H1 (cell line): ENCODE results near the gene SLC25A12. TPM values are rescaled to one million over a fixed set of nuclear protein-coding genes. Genes with fewer than 3 reads are reported as not detected.

Source experiments
- CTCF ChIA-PET: fragments of 300-600 bp; sonication (Branson Sonifier 250); formaldehyde crosslinking; loops from one replicate; lab custom pipeline; 2021; ENCODE audit not compliant: partially characterized antibody; lab: Charles Lee
- POLR2A ChIA-PET: fragments of 300-600 bp; sonication (Branson Sonifier 250); formaldehyde crosslinking; loops from one replicate; lab custom pipeline; 2021; ENCODE audit warnings: inconsistent platforms; ENCODE audit not compliant: partially characterized antibody; lab: Charles Lee
- DNase-seq, 2 experiments: peaks; one replicate each; pipeline versions ENCODE4 v3.0.0 to v3.0.0-alpha.2; 2010 to 2022; ENCODE audit warnings: low spot score in 2 of 2, low read depth in 1 of 2, mixed read lengths in 1 of 2
- FAIRE-seq: peaks from 2 replicates; lab custom pipeline; 2011; peaks lifted over from hg19 to GRCh38; lab: Jason Lieb, UNC
- H2AFZ ChIP-seq: 2 replicates; pipeline ENCODE4 v1.8.1; 2012; ENCODE audit warnings: low read length, inconsistent platforms
- H2AK5ac ChIP-seq: 2 replicates; pipeline ENCODE4 v1.6.1; 2013; ENCODE audit warnings: low read depth, low read length
- H2BK120ac ChIP-seq: replicated peaks from 2 replicates; pipeline ENCODE3; 2013; ENCODE audit warnings: low read depth, low read length, inconsistent platforms
- H2BK12ac ChIP-seq: 2 replicates; pipeline ENCODE4 v1.6.1; 2013; ENCODE audit warnings: low read depth, low read length
- H2BK15ac ChIP-seq: 2 replicates; pipeline ENCODE4 v1.6.1; 2013; ENCODE audit warnings: low read length
- H2BK20ac ChIP-seq: 2 replicates; pipeline ENCODE4 v1.6.1; 2013; ENCODE audit warnings: low read length
- H2BK5ac ChIP-seq: 2 replicates; pipeline ENCODE4 v1.6.1; 2013; ENCODE audit warnings: low read depth, low read length
- H3K14ac ChIP-seq: 2 replicates; pipeline ENCODE4 v1.6.1; 2013; ENCODE audit warnings: inconsistent platforms; ENCODE audit not compliant: insufficient read length
- H3K18ac ChIP-seq: 2 replicates; pipeline ENCODE4 v1.6.1; 2013; ENCODE audit warnings: low read length; ENCODE audit errors: extremely low read depth
- H3K23ac ChIP-seq: 2 replicates; pipeline ENCODE4 v1.6.1; 2013; ENCODE audit warnings: inconsistent platforms; ENCODE audit not compliant: insufficient read length
- H3K23me2 ChIP-seq: 2 replicates; pipeline ENCODE4 v1.6.1; 2013; ENCODE audit warnings: low read depth, low read length
- H3K27ac ChIP-seq: 2 replicates; pipeline ENCODE4 v1.6.1; 2011; ENCODE audit warnings: low read depth, low read length, inconsistent platforms
- H3K27me3 ChIP-seq, 4 experiments: replicated peaks in 1 of 4; 1 replicate in 1 of 4; 2 replicates in 3 of 4; pipeline versions ENCODE4 v1.6.1 to v1.8.1; 2011 to 2013; ENCODE audit warnings: low read length in 3 of 4, mild to moderate bottlenecking in 3 of 4, inconsistent platforms in 2 of 4, mixed read lengths in 2 of 4, moderate library complexity in 1 of 4; ENCODE audit not compliant: control insufficient read depth in 3 of 4, insufficient read depth in 3 of 4; ENCODE audit errors: extremely low read depth in 1 of 4
- H3K36me3 ChIP-seq, 4 experiments: 2 replicates each; pipeline versions ENCODE4 v1.6.1 to v1.8.1; 2011 to 2013; ENCODE audit warnings: mild to moderate bottlenecking in 4 of 4, low read length in 3 of 4, moderate library complexity in 2 of 4, control low read depth in 1 of 4, inconsistent platforms in 1 of 4; ENCODE audit not compliant: insufficient read depth in 4 of 4, control insufficient read depth in 2 of 4
- H3K4ac ChIP-seq: replicated peaks from 2 replicates; pipeline ENCODE3; 2013; ENCODE audit warnings: low read length, low read depth, mixed read lengths, inconsistent platforms; ENCODE audit not compliant: insufficient read length
- H3K4me1 ChIP-seq, 4 experiments: replicated peaks in 1 of 4; 1 replicate in 1 of 4; 2 replicates in 3 of 4; pipeline versions ENCODE4 v1.6.1 to v1.8.1; 2011 to 2013; ENCODE audit warnings: low read length in 3 of 4, inconsistent platforms in 2 of 4, mixed read lengths in 1 of 4; ENCODE audit not compliant: insufficient read depth in 4 of 4, control insufficient read depth in 3 of 4
- H3K4me2 ChIP-seq, 2 experiments: 2 replicates each; pipeline versions ENCODE4 v1.6.1 to v1.8.1; 2011 to 2013; ENCODE audit warnings: low read depth in 2 of 2, low read length in 2 of 2, control low read depth in 1 of 2, inconsistent platforms in 1 of 2, mild to moderate bottlenecking in 1 of 2; ENCODE audit not compliant: insufficient read depth in 1 of 2
- H3K4me3 ChIP-seq, 4 experiments: fragments of 200-600, 300-600 bp in 1 of 4; sonication (generic), shearing (Covaris generic), sonication (Bioruptor Twin) in 1 of 4; 2 replicates each; pipeline versions ENCODE4 v1.5.1 to v1.8.1; 2011 to 2016; ENCODE audit warnings: low read length in 4 of 4, low read depth in 3 of 4, control low read depth in 2 of 4, inconsistent platforms in 2 of 4, mild to moderate bottlenecking in 2 of 4, mixed read lengths in 1 of 4, moderate library complexity in 1 of 4; ENCODE audit not compliant: insufficient read depth in 2 of 4; ENCODE audit errors: extremely low read depth in 1 of 4
- H3K56ac ChIP-seq: replicated peaks from 2 replicates; pipeline ENCODE3; 2013; ENCODE audit warnings: low read depth, mild to moderate bottlenecking, mixed read lengths, low read length, inconsistent platforms; ENCODE audit not compliant: insufficient read length
- H3K79me1 ChIP-seq: 2 replicates; pipeline ENCODE4 v1.6.1; 2013; ENCODE audit warnings: low read depth, low read length, control low read depth
- H3K79me2 ChIP-seq, 2 experiments: 2 replicates each; pipeline versions ENCODE4 v1.6.1 to v1.8.1; 2012 to 2013; ENCODE audit warnings: low read length in 2 of 2, mild to moderate bottlenecking in 2 of 2, inconsistent platforms in 1 of 2; ENCODE audit not compliant: insufficient read depth in 2 of 2, control insufficient read depth in 1 of 2
- H3K9ac ChIP-seq, 4 experiments: replicated peaks in 1 of 4; 1 replicate in 1 of 4; 2 replicates in 3 of 4; pipeline versions ENCODE4 v1.6.1 to v1.8.1; 2011 to 2013; ENCODE audit warnings: low read depth in 3 of 4, low read length in 3 of 4, control low read depth in 2 of 4, mild to moderate bottlenecking in 2 of 4, moderate library complexity in 2 of 4, inconsistent platforms in 1 of 4; ENCODE audit errors: extremely low read depth in 1 of 4
- H3K9me3 ChIP-seq, 2 experiments: 2 replicates each; pipeline versions ENCODE4 v1.6.1 to v1.8.1; 2012 to 2013; ENCODE audit warnings: mild to moderate bottlenecking in 2 of 2, moderate library complexity in 2 of 2, control low read depth in 1 of 2, inconsistent platforms in 1 of 2, low read depth in 1 of 2, low read length in 1 of 2, mixed read lengths in 1 of 2; ENCODE audit not compliant: insufficient read depth in 2 of 2
- H4K20me1 ChIP-seq, 2 experiments: replicated peaks in 1 of 2; 2 replicates each; pipeline versions ENCODE3 to v1.8.1; 2011 to 2013; ENCODE audit warnings: inconsistent platforms in 2 of 2, low read length in 2 of 2, mild to moderate bottlenecking in 1 of 2; ENCODE audit not compliant: insufficient read depth in 2 of 2, control insufficient read depth in 1 of 2
- H4K5ac ChIP-seq: 2 replicates; pipeline ENCODE4 v1.6.1; 2013; ENCODE audit warnings: low read length, low read depth, mixed read lengths, inconsistent platforms; ENCODE audit not compliant: insufficient read length
- H4K8ac ChIP-seq: 2 replicates; pipeline ENCODE4 v1.8.0; 2013; ENCODE audit warnings: mild to moderate bottlenecking, moderate library complexity, low read length, inconsistent platforms; ENCODE audit not compliant: insufficient read depth; ENCODE audit errors: extremely low read depth
- H4K91ac ChIP-seq: replicated peaks from 2 replicates; pipeline ENCODE3; 2013; ENCODE audit warnings: low read length, mixed read lengths, inconsistent platforms; ENCODE audit not compliant: insufficient read length
- GTF2F1 ChIP-seq: IDR thresholded peaks from 2 replicates; pipeline ENCODE4 v1.6.1; 2012; ENCODE audit warnings: low read depth, low read length, improper control_type of control experiment, borderline replicate concordance
- RAD21 ChIP-seq, 2 experiments: IDR thresholded peaks in 1 of 2; conservative IDR thresholded peaks in 1 of 2; 2 replicates each; pipeline ENCODE4 v1.6.1; 2011; ENCODE audit warnings: low read depth in 2 of 2, low read length in 2 of 2, improper control_type of control experiment in 1 of 2, inconsistent platforms in 1 of 2, mild to moderate bottlenecking in 1 of 2, moderate library complexity in 1 of 2
- RXRA ChIP-seq: IDR thresholded peaks from 2 replicates; pipeline ENCODE4 v1.6.1; 2011; ENCODE audit warnings: low read depth, mild to moderate bottlenecking, low read length, moderate library complexity; ENCODE audit not compliant: insufficient read depth
- WGBS, 2 experiments: shearing (Covaris generic) in 1 of 2; methylation state at CpG; one replicate each; pipeline versions ENCODE4 v1.1.6 to v1.1.7; 2013 to 2015; ENCODE audit warnings: low lambda C conversion rate in 2 of 2, mixed read lengths in 2 of 2, inconsistent platforms in 1 of 2, low coverage in 1 of 2, missing lambda C conversion rate in 1 of 2; ENCODE audit not compliant: insufficient replicate concordance in 2 of 2, insufficient coverage in 1 of 2, insufficient read length in 1 of 2; ENCODE audit errors: extremely low coverage in 1 of 2, missing lambda C conversion rate in 1 of 2; 5-methylcytosine and 5-hydroxymethylcytosine counted together
- polyA plus RNA-seq, 7 experiments: library from polyadenylated mRNA; depleted of rRNA in 3 of 7; stranded (reverse) in 5 of 7; unstranded in 2 of 7; fragments of >200 nt in 5 of 7; fragments of 200-250 nt in 2 of 7; gene quantifications; 1 replicate in 5 of 7; 2 replicates in 1 of 7; 4 replicates in 1 of 7; pipeline versions ENCODE4 v1.2.1 to v1.2.3, GENCODE V29; 2011 to 2013; ENCODE audit warnings: missing spikeins in 2 of 7, mixed read lengths in 2 of 7
- total RNA-seq: library from RNA; stranded (reverse); fragmentation: NEBNext Ultra II Directional; extraction: Animal tissue kit (Norgen Biotek cat#: 25700); gene quantifications from 2 replicates; pipeline ENCODE4 v1.2.1, GENCODE V29; 2021

The SLC25A12 gene
- total and polyA plus RNA-seq, 2 of the 8 experiments (the other 6 are each of a cell fraction or from before 2014, with no cell fraction given), result 7.7 to 10.2 TPM

DNA sequence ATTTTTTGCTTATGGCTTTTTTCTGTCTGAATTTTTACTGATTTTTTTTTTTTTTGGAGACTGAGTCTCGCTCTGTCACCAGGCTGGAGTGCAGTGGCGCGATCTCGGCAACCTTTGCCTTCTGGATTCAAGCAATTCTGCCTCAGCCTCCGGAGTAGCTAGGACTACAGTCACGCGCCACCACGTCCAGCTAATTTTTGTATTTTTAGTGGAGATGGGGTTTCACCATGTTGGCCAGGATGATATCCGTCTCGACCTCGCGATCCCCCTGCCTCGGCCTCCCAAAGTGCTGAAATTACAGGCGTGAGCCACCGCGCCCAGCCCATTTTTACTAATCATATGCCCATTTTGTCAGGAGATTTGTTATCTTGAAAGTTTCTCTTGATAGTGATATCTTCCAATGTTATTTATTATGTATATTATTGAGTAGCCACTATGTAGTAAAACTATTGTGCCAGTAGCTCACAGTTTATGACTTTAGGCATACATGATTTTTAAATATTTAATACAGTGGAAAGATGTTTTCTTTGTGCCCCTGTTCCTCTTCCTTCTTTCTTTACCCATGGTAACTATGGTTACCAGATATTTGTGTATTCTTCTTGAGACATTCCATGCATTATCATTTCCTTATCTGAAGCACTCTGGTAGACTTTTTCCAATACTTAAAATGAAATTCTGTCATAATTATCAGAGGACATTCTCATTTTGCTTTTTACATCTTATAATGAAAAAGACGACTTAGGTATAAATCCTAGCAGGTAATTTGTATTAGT is 30.3 kb upstream of the SLC25A12 start:
- Histone ChIP-seq H3K4me2 (no peak overlapping the region; a peak in 1 of 4 replicates), H3K18ac (no peak overlapping the region), H3K27ac (no peak overlapping the region), H3K4me1 (no peaks in the 10 kb centered on the region; a peak in 3 of 7 replicates), H2AK5ac (no peak overlapping the region), H4K91ac (no peak overlapping the region), H3K27me3 (no peaks in the 10 kb centered on the region), H2BK12ac (no peak overlapping the region), H2BK5ac (no peak overlapping the region), H3K4me3 (no peak overlapping the region), H4K8ac (no peak overlapping the region), H3K79me1 (no peaks in the 10 kb centered on the region), H2BK15ac (no peak overlapping the region), H3K14ac (no peak overlapping the region), H2BK20ac (no peak overlapping the region), H3K79me2 (peaks cover 0 to 56% of the 10 kb centered on the region in 2 experiments; a peak in 2 of 4 replicates), H3K56ac (no peak overlapping the region), H4K5ac (no peak overlapping the region), H3K9ac (no peak overlapping the region), H3K23me2 (peaks cover 5% of the 10 kb centered on the region), H3K9me3 (no peaks in the 10 kb centered on the region), H2BK120ac (no peak overlapping the region), H2AFZ (no peak overlapping the region), H3K36me3 (peaks cover 0 to 15% (median 6%) of the 10 kb centered on the region in 4 experiments; a peak in 3 of 8 replicates), H3K4ac (no peak overlapping the region), H4K20me1 (no peaks in the 10 kb centered on the region), H3K23ac (no peak overlapping the region)
- no peak for TF ChIP-seq GTF2F1
- no peak for TF ChIP-seq RXRA
- TF ChIP-seq RAD21 (IDR thresholded peaks at IDR 0.05 in 1 of 2, conservative IDR thresholded peaks at IDR 0.05 in 1 of 2; ENCODE audit: low read depth in 2 of 2, low read length in 2 of 2), result no peak
- DNase-seq (no peak), FAIRE-seq (no peak)
- CTCF ChIA-PET, result interaction anchor here (2.2 kb wide), 1 partner anchor 15 kb away, joined by 7 read pairs; no protein-coding TSS in a partner anchor
- POLR2A ChIA-PET, result interaction anchor here (0.8 kb wide), 1 partner anchor 10 kb away, joined by 3 read pairs; no protein-coding TSS in a partner anchor
- WGBS, 2 experiments, result 92% methylated on average over 17 of the region's 17 CpGs; no CpG with 5 or more reads in 1 of the 2 experiments
